Measurements from ENCODE around the gene LSP1.

The LSP1 gene

DNA sequence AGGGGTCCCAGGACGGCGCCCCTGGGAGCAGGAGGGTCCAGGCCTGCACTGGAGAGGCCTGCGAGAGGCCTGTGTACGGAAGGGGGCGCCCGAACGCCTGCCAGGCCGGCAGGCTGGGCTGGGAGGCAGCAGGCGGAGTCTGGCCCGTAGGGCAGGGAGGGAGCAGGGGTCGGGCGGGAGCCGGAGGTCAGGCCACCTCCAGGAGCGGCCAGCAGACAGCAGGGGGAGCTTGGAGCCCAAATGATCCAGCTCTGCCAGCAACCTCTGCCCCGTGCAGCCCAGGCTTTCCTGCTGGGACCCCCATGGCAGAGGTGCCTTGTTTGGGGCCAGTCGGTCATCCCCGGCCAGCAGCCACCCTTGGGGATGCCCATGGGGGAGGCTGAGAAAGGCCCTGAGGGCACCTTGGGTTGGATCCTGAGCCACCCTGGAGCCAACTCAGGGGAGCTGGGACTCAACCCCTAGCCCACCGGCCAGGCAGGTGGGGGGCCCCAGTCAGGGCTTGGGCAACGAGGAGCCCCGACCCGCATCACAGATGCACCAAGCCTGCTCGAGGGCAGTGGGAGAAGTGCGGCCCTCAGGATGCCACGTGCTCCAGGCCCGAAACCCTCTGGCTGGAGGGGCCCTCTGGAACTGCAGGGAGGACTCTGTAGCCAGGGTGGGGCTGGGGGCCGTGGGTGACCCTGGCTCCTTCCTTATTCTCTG, 27.7 kb upstream of the LSP1 start:
- peak; percentile 74 for DNase-seq

GRCh38 chr11:1825785-1826451, 27.0 kb upstream of the LSP1 start:
- DNase-seq, result peak; percentile 37

GRCh38 chr11:1826552-1827094, 26.3 kb upstream of the LSP1 start:
- peak; percentile 76 for DNase-seq

GRCh38 chr11:1827095-1827813, 25.6 kb upstream of the LSP1 start:
- peak; percentile 89 for DNase-seq

- DNase-seq, result no peak
These were observed 25.0 kb upstream of the LSP1 start for GRCh38 chr11:1827931-1828330.

- no peak for DNase-seq
These were observed 24.3 kb upstream of the LSP1 start for GRCh38 chr11:1828542-1828941.

DNA sequence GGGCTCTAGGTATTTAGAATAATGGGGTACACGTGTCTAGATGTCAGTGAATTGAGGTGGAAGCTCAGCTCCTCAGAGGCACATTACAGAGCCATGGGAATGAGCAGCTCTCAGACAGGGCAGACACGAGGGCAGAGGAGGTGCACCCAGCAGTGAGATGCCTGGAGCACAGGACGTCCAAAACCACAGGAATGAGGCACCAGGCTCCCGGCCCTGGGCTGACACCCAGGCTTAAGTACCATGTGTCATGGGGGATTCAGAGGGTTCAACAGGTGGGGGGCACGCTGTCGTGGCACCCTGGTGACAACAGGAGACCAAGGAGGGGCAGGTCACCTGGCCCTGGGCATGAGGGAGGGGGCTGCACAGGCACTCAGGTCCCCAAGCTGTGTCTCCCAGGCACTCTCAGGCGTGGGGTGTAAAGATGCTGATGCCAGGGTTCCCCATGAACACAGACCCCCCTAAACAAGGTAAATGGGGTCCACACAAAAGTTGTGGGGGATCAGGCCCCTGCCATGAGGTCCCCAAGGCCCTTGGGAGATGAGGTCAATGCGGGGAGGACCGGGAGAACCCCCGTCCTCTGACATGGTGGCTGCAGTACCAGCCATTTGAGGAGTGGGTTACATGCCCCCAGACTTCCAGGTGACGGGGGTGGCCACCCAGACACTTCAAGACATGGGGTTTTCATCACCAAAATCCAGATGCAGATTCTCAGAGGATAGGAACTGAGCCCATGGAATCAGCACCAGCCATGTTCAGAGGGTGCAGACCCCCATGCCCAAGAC, 23.7 kb upstream of the LSP1 start:
- DNase-seq, result peak; percentile 48

GRCh38 chr11:1830004-1830321, 22.9 kb upstream of the LSP1 start:
- no peak for DNase-seq

- peak; percentile 71 for DNase-seq
These were observed 22.3 kb upstream of the LSP1 start for GRCh38 chr11:1830322-1831223.

GRCh38 chr11:1831338-1832210, 21.3 kb upstream of the LSP1 start:
- DNase-seq, result no peak

- DNase-seq, result peak; percentile 70
These were observed 20.5 kb upstream of the LSP1 start for GRCh38 chr11:1832211-1832919.

- peak; percentile 43 for DNase-seq
These were observed 20.0 kb upstream of the LSP1 start for GRCh38 chr11:1832920-1833295.

DNA sequence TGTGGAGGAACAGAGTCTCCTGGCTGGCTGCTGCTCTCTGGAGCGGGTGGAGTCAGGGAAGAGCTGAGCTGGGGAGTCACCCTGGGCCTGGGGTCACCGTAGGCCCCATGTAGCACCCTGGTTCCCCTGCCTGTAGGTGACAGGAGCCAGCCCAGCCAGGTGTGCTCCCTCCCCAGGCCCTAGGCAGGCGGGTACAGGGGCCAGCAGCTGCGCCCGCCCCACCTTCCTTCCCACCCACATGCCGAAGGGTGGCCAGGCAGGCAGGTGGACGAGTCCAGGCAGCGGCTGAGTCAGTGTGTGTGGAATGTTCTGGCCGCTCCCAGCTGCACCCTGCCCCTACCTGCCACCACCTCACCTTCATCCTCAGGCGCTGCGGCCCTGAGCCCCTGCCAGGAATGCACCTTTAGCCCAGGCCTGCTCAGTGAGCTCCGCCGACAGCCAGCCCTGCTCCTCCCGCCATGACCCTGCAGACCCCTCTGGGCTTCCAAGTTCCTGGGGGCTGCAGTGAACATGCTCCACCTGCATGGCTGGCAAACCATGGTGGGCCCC, 18.7 kb upstream of the LSP1 start:
- DNase-seq, result peak; percentile 47

DNA sequence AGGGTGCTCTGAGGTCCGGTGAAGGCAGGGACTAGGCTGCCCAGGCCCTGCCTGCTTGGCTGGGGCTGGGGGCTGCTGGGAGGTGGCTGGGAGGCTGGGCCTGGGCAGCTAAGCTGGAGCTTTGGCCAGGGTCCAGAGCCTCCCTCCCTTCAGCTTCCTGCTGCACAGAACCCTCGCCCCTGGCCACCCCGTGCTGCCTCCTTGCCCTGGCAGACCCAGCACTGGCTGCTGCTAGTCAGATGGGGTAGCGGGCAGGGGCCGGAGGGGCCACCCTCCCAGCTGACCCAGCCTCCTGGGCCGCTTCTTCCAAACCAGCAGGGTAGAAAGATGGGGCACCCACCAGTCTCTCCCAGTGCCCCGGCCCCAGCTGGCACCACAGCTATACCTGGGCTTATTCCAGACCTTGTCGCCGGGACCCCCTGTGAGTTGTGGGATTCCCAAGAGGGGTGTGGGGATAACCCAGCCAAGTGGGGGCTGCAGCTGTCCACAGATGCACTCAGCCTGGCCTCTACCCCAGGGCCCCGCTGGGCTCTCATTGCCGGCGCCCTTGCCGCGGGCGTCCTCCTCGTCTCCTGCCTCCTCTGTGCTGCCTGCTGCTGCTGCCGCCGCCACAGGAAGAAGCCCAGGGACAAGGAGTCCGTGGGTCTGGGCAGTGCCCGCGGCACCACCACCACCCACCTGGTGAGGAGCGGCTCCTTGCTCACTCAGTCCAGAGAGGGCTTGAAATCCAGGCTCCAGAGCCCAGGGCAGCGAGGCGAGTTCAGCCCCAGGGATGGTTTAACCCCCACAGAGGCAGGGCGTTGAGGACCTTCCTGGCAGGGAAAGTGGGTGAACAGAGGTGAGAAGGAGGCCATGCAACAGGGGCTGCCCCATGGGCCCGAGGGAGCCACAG, 17.9 kb upstream of the LSP1 start, which contains the start of gene SYT8:
Gene SYT8 (plus strand): TSS at position 212 of the 892 bp plus-strand sequence. CDS start 116 bp downstream, at position 328.
- peak; percentile 55 for DNase-seq

DNA sequence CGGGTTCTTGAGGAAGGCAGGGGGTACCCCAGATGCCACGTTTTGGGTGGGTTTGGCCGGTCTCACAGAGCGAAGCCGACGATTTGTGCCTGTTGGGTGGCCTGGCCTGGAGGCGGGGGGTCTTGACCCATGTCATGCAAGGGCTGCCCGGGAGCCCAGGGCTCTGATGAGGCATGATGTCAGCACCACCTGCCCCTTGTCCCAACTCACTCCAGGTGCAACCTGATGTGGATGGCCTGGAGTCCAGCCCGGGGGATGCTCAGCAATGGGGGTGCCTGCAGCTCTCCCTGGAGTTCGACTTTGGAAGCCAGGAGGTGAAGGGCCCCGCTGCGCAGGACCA, 17.2 kb upstream of the LSP1 start:
- DNase-seq, result no peak

DNA sequence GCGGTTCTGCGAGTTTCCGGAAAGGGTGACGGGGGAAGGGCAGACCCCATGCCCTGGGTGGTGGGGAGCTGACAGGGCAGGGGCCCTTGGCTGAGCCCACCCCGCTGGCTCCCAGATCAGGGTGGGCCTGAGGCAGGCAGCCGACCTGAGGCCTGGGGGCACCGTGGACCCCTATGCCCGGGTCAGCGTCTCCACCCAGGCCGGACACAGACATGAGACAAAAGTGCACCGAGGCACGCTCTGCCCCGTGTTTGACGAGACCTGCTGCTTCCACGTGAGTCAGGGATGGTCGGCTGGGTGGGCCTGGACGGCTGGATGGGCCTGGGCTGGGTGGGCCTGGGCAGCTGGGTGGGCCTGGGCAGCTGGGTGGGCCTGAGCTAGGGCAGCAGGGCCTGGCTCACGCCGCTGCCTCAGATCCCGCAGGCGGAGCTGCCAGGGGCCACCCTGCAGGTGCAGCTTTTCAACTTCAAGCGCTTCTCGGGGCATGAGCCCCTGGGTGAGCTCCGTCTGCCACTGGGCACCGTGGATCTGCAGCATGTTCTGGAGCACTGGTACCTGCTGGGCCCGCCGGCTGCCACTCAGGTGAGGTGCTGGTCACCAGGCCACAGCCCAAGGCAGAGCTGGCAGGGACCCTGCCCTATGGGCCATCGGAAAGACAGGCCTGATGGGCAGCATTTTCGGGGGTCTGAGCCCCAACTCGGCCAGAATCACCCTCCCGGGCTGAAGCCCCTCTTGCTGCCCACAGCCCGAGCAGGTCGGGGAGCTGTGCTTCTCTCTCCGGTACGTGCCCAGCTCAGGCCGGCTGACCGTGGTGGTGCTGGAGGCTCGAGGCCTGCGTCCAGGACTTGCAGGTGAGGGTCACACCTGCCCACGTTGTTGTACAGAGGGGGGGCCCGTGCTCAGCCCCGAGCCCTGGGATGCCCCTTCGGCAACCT, 16.6 kb upstream of the LSP1 start:
- DNase-seq, result peak; percentile 46
